ENCODE results near the gene TRIM41. TPM values are rescaled to one million over a fixed set of nuclear protein-coding genes. Genes with fewer than 3 reads are reported as not detected.

The TRIM41 gene
- total and polyA plus RNA-seq, 9 of the 15 experiments (the other 6 are each of a cell fraction or from before 2014, with no cell fraction given), result 1.8 to 47.6 (median 20.9) TPM

GRCh38 chr5:181241393-181241975 lies 18.4 kb downstream of the TRIM41 start:
- Histone ChIP-seq H3K4me3 (peak overlapping the region; percentile 94), H3K9me1 (ENCODE audit: control insufficient read depth, insufficient read depth, low read length) (peaks cover 8% of the 10 kb centered on the region), H3K9me3 (replicated peaks; ENCODE audit: control insufficient read depth, insufficient read depth, low read depth, low read length) (no peaks in the 10 kb centered on the region), H3K4me1 (replicated peaks in 1 of 2; ENCODE audit: control insufficient read depth in 2 of 2, insufficient read depth in 2 of 2, low read length in 2 of 2) (peaks cover 31 to 44% of the 10 kb centered on the region in 2 experiments; a peak in 4 of 5 replicates), H3K79me2 (ENCODE audit: control insufficient read depth, insufficient read depth, low read length) (peaks cover 87% of the 10 kb centered on the region), H3K4me2 (ENCODE audit: insufficient read depth, low read length) (peak overlapping the region; percentile 93), H3K9ac (ENCODE audit: insufficient read depth in 1 of 2, low read depth in 2 of 2, low read length in 2 of 2) (peak overlapping the region; percentile 99 to 100), H3K36me3 (ENCODE audit: control insufficient read depth, insufficient read depth, low read length) (peaks cover 69% of the 10 kb centered on the region), H3K27ac (ENCODE audit: extremely low read depth, low read depth, low read length) (peak overlapping the region; percentile 99), H3K27me3 (ENCODE audit: control insufficient read depth in 2 of 2, insufficient read depth in 2 of 2, low read length in 2 of 2) (no peaks in the 10 kb centered on the region), H4K20me1 (replicated peaks; ENCODE audit: control insufficient read depth, insufficient read depth, low read length) (peaks cover 58% of the 10 kb centered on the region), H2AFZ (ENCODE audit: low read depth, low read length) (no peak overlapping the region)
- POLR2A ChIA-PET, result interaction anchor here (1.2 to 17.5 kb wide), 6 partner anchors 9 to 60 kb away, joined by 3 to 185 read pairs (median 4); partner anchors contain the start of genes TRIM41 and TRIM52
- FAIRE-seq, result no peak
- no TSS peak for BruUV-seq (replicated peaks)
- 9% methylated on average over 6 of the region's 6 CpGs for WGBS (ENCODE audit: insufficient coverage, low coverage, missing lambda C conversion rate)
- peak in 1 of 4 experiments; percentile 56 for DNase-seq (ENCODE audit: extremely low read depth in 1 of 4, low spot score in 3 of 4)
- in situ Hi-C loops (cut with MboI), result no loop called here
- CTCF ChIA-PET (ENCODE audit: low intra/inter-chr PET ratio), result interaction anchor here (0.7 kb wide), 1 partner anchor 13 kb away, joined by 3 read pairs; no protein-coding TSS in a partner anchor
- peak; percentile 1; the same call in 1 of the 3 replicates for ATAC-seq
- intact Hi-C loops (cut with micrococcal nuclease), result no loop called here
- TF ChIP-seq KLF16 (IDR thresholded peaks at IDR 0.05), result no peak
- TF ChIP-seq CBFA2T2 (conservative IDR thresholded peaks at IDR 0.05), result no peak
- peak; percentile 41 for TF ChIP-seq EP400 (IDR thresholded peaks at IDR 0.05)
- TF ChIP-seq ZNF263 (CRISPR knock-in tag; IDR thresholded peaks at IDR 0.05; ENCODE audit: borderline replicate concordance), result no peak
- 0 out of 2 replicates have a peak, but pooled peaks have one; percentile 21 for TF ChIP-seq POLR2H (tag; IDR thresholded peaks at IDR 0.05; ENCODE audit: low read depth)
- TF ChIP-seq CEBPG (CRISPR knock-in tag; IDR thresholded peaks at IDR 0.05), result peak; percentile 92
- TF ChIP-seq CEBPG (tag; conservative IDR thresholded peaks at IDR 0.05 in 1 of 2, IDR thresholded peaks at IDR 0.05 in 1 of 2), result peak; percentile 83 to 94
- TF ChIP-seq TEAD4 (IDR thresholded peaks at IDR 0.05; ENCODE audit: low read length), result no peak
- peak; percentile 26; the same call in 1 of the 2 replicates for TF ChIP-seq TEAD4 (CRISPR knock-in tag; IDR thresholded peaks at IDR 0.05; ENCODE audit: borderline replicate concordance)
- no peak for TF ChIP-seq ZNF696 (CRISPR knock-in tag; conservative IDR thresholded peaks at IDR 0.05)
- 0 out of 2 replicates have a peak, but pooled peaks have one; percentile 10 for TF ChIP-seq DPF2 (IDR thresholded peaks at IDR 0.05)
- TF ChIP-seq MEIS2 (IDR thresholded peaks at IDR 0.05; ENCODE audit: partially characterized antibody), result peak; percentile 40
- TF ChIP-seq ATF1 (CRISPR knock-in tag; IDR thresholded peaks at IDR 0.05), result no peak
- 0 out of 2 replicates have a peak, but pooled peaks have one; percentile 11 for TF ChIP-seq ATF1 (tag; IDR thresholded peaks at IDR 0.05)
- peak; percentile 18; the same call in 1 of the 2 replicates for TF ChIP-seq ARID1B (IDR thresholded peaks at IDR 0.05)
- 0 out of 2 replicates have a peak, but pooled peaks have one; percentile 19 for TF ChIP-seq POLR2AphosphoS5 (IDR thresholded peaks at IDR 0.05; ENCODE audit: control insufficient read depth, insufficient read depth, low read depth, low read length)
- no peak for TF ChIP-seq ZNF224 (CRISPR knock-in tag; IDR thresholded peaks at IDR 0.05)
- TF ChIP-seq XRCC5 (IDR thresholded peaks at IDR 0.05; ENCODE audit: low read depth, low read length), result peak; percentile 23; the same call in 1 of the 2 replicates
- TF ChIP-seq CEBPZ (IDR thresholded peaks at IDR 0.05; ENCODE audit: borderline replicate concordance, low read depth, low read length), result no peak

All from K562 (cell line).